Ishikawa (cell line): ENCODE measurements around the gene CDH20.

Experiments used
- CEBPB ChIP-seq: IDR thresholded peaks from 2 replicates; pipeline ENCODE4 v1.6.1; 2012
- CREB1 ChIP-seq: IDR thresholded peaks from 2 replicates; pipeline ENCODE4 v1.6.1; 2012; ENCODE audit warnings: low read depth
- EGR1 ChIP-seq: IDR thresholded peaks from 2 replicates; pipeline ENCODE4 v1.6.1; 2012
- EP300 ChIP-seq: IDR thresholded peaks from 2 replicates; pipeline ENCODE4 v1.6.1; 2012; ENCODE audit warnings: borderline replicate concordance
- FOXM1 ChIP-seq: IDR thresholded peaks from 2 replicates; pipeline ENCODE4 v1.6.1; 2012; ENCODE audit warnings: low read depth, borderline replicate concordance
- MAX ChIP-seq: IDR thresholded peaks from 2 replicates; pipeline ENCODE4 v1.6.1; 2012
- NFIC ChIP-seq: IDR thresholded peaks from 2 replicates; pipeline ENCODE4 v1.6.1; 2012
- RAD21 ChIP-seq: IDR thresholded peaks from 2 replicates; pipeline ENCODE4 v1.6.1; 2012; ENCODE audit warnings: low read depth
- REST ChIP-seq: IDR thresholded peaks from 2 replicates; pipeline ENCODE4 v1.6.1; 2012; ENCODE audit warnings: low read depth, mild to moderate bottlenecking
- TAF1 ChIP-seq: IDR thresholded peaks from 2 replicates; pipeline ENCODE4 v1.6.1; 2012; ENCODE audit warnings: low read depth, mild to moderate bottlenecking
- TCF12 ChIP-seq: IDR thresholded peaks from 2 replicates; pipeline ENCODE4 v1.6.1; 2012; ENCODE audit warnings: low read depth
- TEAD4 ChIP-seq: IDR thresholded peaks from 2 replicates; pipeline ENCODE4 v1.6.1; 2012
- USF1 ChIP-seq: IDR thresholded peaks from 2 replicates; pipeline ENCODE4 v1.6.1; 2012
- YY1 ChIP-seq: IDR thresholded peaks from 2 replicates; pipeline ENCODE4 v1.6.1; 2012; ENCODE audit warnings: low read depth
- ZBTB7A ChIP-seq: IDR thresholded peaks from 2 replicates; pipeline ENCODE4 v1.6.1; 2012; ENCODE audit warnings: low read depth

Gene CDH20

GRCh38 chr18:61543518-61543917, 210.3 kb downstream of the CDH20 start:
- no peak for TF ChIP-seq EGR1
- TF ChIP-seq TAF1: no peak
- no peak for TF ChIP-seq RAD21
- no peak for TF ChIP-seq ZBTB7A
- TF ChIP-seq CEBPB: no peak
- TF ChIP-seq EP300: no peak
- TF ChIP-seq TEAD4: no peak
- no peak for TF ChIP-seq USF1
- no peak for TF ChIP-seq FOXM1
- no peak for TF ChIP-seq TCF12
- no peak for TF ChIP-seq YY1
- TF ChIP-seq NFIC: no peak

GRCh38 chr18:61544178-61544577, 210.9 kb downstream of the CDH20 start:
- no peak for TF ChIP-seq TCF12
- no peak for TF ChIP-seq TAF1
- no peak for TF ChIP-seq EGR1
- no peak for TF ChIP-seq NFIC
- no peak for TF ChIP-seq ZBTB7A
- no peak for TF ChIP-seq FOXM1
- TF ChIP-seq CEBPB: no peak

- TF ChIP-seq YY1 (no peak), TCF12 (no peak), EP300 (no peak), MAX (no peak), EGR1 (no peak)
Measured at GRCh38 chr18:61545281-61546245, 212.3 kb downstream of the CDH20 start.

- TF ChIP-seq NFIC (no peak), YY1 (no peak), ZBTB7A (no peak), MAX (no peak), TEAD4 (no peak), REST (no peak), TCF12 (no peak), EP300 (no peak)
Measured at GRCh38 chr18:61546590-61546989, 213.4 kb downstream of the CDH20 start.

- TF ChIP-seq EP300 (no peak), NFIC (no peak), MAX (no peak), TCF12 (no peak), CREB1 (no peak), EGR1 (no peak), USF1 (no peak), TEAD4 (no peak), ZBTB7A (no peak), TAF1 (no peak)
Measured at GRCh38 chr18:61549416-61549815, 216.2 kb downstream of the CDH20 start.

GRCh38 chr18:61549889-61550288, 216.7 kb downstream of the CDH20 start:
- no peak for TF ChIP-seq RAD21
- TF ChIP-seq EP300: no peak
- no peak for TF ChIP-seq TEAD4
- TF ChIP-seq YY1: no peak

- TF ChIP-seq RAD21 (peak; percentile 63), TCF12 (no peak)
Measured at GRCh38 chr18:61551586-61551985, 218.4 kb downstream of the CDH20 start.

- TF ChIP-seq ZBTB7A (no peak), EGR1 (no peak), NFIC (no peak), FOXM1 (no peak), YY1 (no peak), RAD21 (no peak), MAX (no peak), CREB1 (no peak), USF1 (no peak), EP300 (no peak), CEBPB (no peak), TEAD4 (no peak), TAF1 (no peak), TCF12 (no peak), REST (no peak)
Measured at GRCh38 chr18:61553045-61553659, 219.9 kb downstream of the CDH20 start.
